GM15510 (cell line): ENCODE data around the gene DCC.

Experiments used
- POLR2A ChIP-seq: IDR thresholded peaks from 3 replicates; pipeline ENCODE4 v1.6.1; 2011; ENCODE audit warnings: borderline replicate concordance; ENCODE audit not compliant: insufficient read length; ENCODE audit errors: extremely low read depth

DCC gene

GRCh38 chr18:52948868-52949444, 609.0 kb downstream of the DCC start:
- TF ChIP-seq POLR2A = no peak

DNA sequence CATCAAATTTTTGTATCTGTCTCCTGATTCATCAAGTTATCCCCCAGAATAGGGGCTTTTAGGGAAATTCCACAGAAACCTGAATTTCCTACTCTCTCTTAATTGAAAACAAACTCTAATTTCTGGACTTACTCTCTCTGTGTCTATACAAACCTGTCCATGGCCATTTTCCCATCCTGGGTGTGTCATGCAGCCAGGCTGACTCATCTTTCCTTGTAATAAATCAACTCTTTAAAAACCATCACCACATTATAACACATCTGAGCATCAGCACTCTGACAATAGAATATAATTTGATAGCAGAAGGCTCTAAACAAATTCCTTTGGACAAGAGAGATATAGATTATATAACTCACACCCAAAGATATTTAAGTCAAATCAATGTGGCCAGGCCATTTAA, 610.2 kb downstream of the DCC start:
- no peak for TF ChIP-seq POLR2A

GRCh38 chr18:52953387-52953786, 613.4 kb downstream of the DCC start:
- no peak for TF ChIP-seq POLR2A

GRCh38 chr18:52963481-52963880, 623.5 kb downstream of the DCC start:
- TF ChIP-seq POLR2A = no peak

- no peak for TF ChIP-seq POLR2A
Measured at GRCh38 chr18:52970686-52971085, 630.7 kb downstream of the DCC start.

GRCh38 chr18:52971097-52971496, 631.1 kb downstream of the DCC start:
- TF ChIP-seq POLR2A = no peak

- no peak for TF ChIP-seq POLR2A
Measured at GRCh38 chr18:52979892-52980291, 639.9 kb downstream of the DCC start.

DNA sequence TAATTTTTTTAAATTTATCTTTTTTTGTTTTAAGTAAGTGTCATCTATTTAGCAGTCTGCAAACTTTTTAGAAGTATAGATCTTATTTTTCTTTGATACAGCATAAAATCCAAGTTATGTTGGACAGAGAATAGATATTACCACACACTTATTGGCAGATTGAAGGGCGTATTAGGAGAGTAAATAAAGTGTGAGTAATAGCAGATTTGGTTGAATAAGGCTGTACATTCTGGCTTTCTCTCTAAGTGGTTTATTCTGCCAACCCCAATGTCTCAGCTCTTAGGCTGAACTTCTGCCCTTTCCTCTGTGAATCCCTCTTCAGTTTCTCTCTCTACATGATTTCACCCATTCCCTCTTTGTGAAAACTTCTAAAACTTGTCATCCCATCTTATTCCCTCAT, 651.2 kb downstream of the DCC start:
- TF ChIP-seq POLR2A = no peak

DNA sequence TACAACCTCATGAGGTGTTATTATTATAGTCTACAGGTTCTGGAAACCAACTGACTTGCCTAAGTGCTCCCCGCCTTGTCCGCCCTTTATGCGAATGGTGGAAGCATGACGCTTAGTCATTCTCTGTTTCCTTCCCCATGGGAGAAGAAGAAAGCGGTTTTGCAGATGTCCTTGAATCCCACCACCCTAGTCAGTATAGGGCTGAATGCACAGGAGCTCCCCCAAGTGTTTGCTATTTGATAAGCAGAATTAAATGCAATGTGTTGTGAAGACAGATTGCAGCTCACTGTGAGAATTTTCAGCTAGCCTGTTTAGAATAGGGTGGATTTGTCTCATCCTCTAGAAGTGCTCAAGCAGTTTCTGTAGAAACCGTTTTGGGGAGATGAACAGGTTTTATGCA, 652.0 kb downstream of the DCC start:
- no peak for TF ChIP-seq POLR2A

DNA sequence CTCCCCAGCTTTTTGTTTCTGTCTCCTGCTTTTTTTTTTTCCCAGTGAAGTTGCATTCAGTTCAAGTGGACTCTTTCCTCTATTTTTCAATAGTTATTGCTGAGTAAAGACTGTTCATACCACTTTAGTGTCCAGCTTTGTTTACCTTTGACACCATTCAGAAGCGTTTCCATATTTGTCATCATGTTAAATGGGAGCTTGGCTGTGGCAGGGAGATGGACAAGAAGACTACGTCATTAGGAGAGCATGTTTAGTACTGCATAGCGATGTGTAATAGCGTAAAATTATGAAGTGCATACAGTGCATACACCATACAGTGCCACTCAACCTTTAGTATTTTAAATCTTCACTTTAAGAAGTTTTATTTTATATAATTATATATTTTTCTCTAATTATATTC, 655.9 kb downstream of the DCC start:
- no peak for TF ChIP-seq POLR2A

GRCh38 chr18:52999633-53000032, 659.6 kb downstream of the DCC start:
- TF ChIP-seq POLR2A = no peak

GRCh38 chr18:53004798-53005197, 664.8 kb downstream of the DCC start:
- TF ChIP-seq POLR2A = no peak

- TF ChIP-seq POLR2A = no peak
Measured at GRCh38 chr18:53018791-53019190, 678.8 kb downstream of the DCC start.

GRCh38 chr18:53025247-53025646, 685.2 kb downstream of the DCC start:
- no peak for TF ChIP-seq POLR2A

GRCh38 chr18:53028565-53028964, 688.6 kb downstream of the DCC start:
- TF ChIP-seq POLR2A = no peak

DNA sequence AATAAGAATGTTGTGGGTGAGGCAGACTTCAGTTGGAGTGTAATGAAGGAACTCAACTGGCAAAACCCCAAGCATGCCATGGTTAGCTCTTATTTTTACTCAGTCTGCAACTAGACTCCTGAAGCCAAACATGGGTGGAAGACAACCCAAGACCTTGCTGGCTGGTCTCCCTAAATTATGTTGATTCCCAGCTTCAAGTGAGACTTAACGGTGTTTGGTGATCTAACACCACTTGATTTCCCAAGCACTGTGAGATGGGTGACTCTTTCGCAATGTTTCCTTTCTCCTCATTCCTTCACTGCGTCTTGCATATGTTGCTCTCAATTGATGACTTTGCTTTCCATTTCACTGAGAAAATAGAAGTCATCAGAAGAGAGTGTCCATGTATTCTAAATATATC, 693.1 kb downstream of the DCC start:
- no peak for TF ChIP-seq POLR2A

GRCh38 chr18:53038608-53039007, 698.6 kb downstream of the DCC start:
- TF ChIP-seq POLR2A = no peak
